Measurements from ENCODE around the gene DSG1.

DSG1 gene

GRCh38 chr18:31303771-31304170 lies 14.2 kb upstream of the DSG1 start:
- no peaks in the 10 kb centered on the region for H3F3A ChIP-seq (ENCODE audit: control insufficient read depth, insufficient read depth)
- H4K20me1 ChIP-seq (ENCODE audit: control insufficient read depth, insufficient read depth, low read depth, low read length): no peaks in the 10 kb centered on the region
- H3K9me2 ChIP-seq (replicated peaks; ENCODE audit: control insufficient read depth, low read length): no peaks in the 10 kb centered on the region
- H3K4me1 ChIP-seq (ENCODE audit: control insufficient read depth, low read length): no peaks in the 10 kb centered on the region
- H3K4me2 ChIP-seq (ENCODE audit: low read length): no peak overlapping the region
- H3K36me3 ChIP-seq (ENCODE audit: control insufficient read depth, low read length): no peaks in the 10 kb centered on the region
- no peaks in the 10 kb centered on the region for H3K79me2 ChIP-seq (ENCODE audit: control insufficient read depth, low read length)
- H3K9me3 ChIP-seq (ENCODE audit: control insufficient read depth, insufficient read depth, low read length): no peaks in the 10 kb centered on the region
- no peaks in the 10 kb centered on the region for H3K27me3 ChIP-seq (ENCODE audit: control insufficient read depth, low read length)
- no peak overlapping the region for H3K4me3 ChIP-seq (ENCODE audit: low read length)
- H3K27ac ChIP-seq (ENCODE audit: low read depth, low read length): no peak overlapping the region
- TF ChIP-seq CTCF (IDR thresholded peaks at IDR 0.05; ENCODE audit: low read depth, low read length, poor library complexity, severe bottlenecking): no peak
- TF ChIP-seq EZH2phosphoT487 (IDR thresholded peaks at IDR 0.05; ENCODE audit: borderline replicate concordance, low read length): no peak

- H3K4me1 ChIP-seq (ENCODE audit: control insufficient read depth, low read length): no peaks in the 10 kb centered on the region
- no peaks in the 10 kb centered on the region for H3K9me2 ChIP-seq (replicated peaks; ENCODE audit: control insufficient read depth, low read length)
- H3K27ac ChIP-seq (ENCODE audit: low read depth, low read length): no peak overlapping the region
- H3K9me3 ChIP-seq (ENCODE audit: control insufficient read depth, insufficient read depth, low read length): no peaks in the 10 kb centered on the region
- no peak overlapping the region for H3K4me2 ChIP-seq (ENCODE audit: low read length)
- no peaks in the 10 kb centered on the region for H3K79me2 ChIP-seq (ENCODE audit: control insufficient read depth, low read length)
- H3K27me3 ChIP-seq (ENCODE audit: control insufficient read depth, low read length): no peaks in the 10 kb centered on the region
- no peaks in the 10 kb centered on the region for H4K20me1 ChIP-seq (ENCODE audit: control insufficient read depth, insufficient read depth, low read depth, low read length)
- H3K4me3 ChIP-seq (ENCODE audit: low read length): no peak overlapping the region
- no peak for TF ChIP-seq EZH2phosphoT487 (IDR thresholded peaks at IDR 0.05; ENCODE audit: borderline replicate concordance, low read length)
- no peak for TF ChIP-seq CTCF (IDR thresholded peaks at IDR 0.05; ENCODE audit: low read depth, low read length, poor library complexity, severe bottlenecking)
- H3F3A ChIP-seq (ENCODE audit: control insufficient read depth, insufficient read depth): no peaks in the 10 kb centered on the region
- no peaks in the 10 kb centered on the region for H3K36me3 ChIP-seq (ENCODE audit: control insufficient read depth, low read length)
Measured at GRCh38 chr18:31309115-31309514, 8.8 kb upstream of the DSG1 start.

- Histone ChIP-seq H3K27ac (ENCODE audit: low read depth, low read length) (no peak overlapping the region), H3K9me2 (replicated peaks; ENCODE audit: control insufficient read depth, low read length) (no peaks in the 10 kb centered on the region), H3K4me2 (ENCODE audit: low read length) (no peak overlapping the region), H4K20me1 (ENCODE audit: control insufficient read depth, insufficient read depth, low read depth, low read length) (no peaks in the 10 kb centered on the region), H3K4me1 (ENCODE audit: control insufficient read depth, low read length) (no peaks in the 10 kb centered on the region), H3K36me3 (ENCODE audit: control insufficient read depth, low read length) (no peaks in the 10 kb centered on the region), H3K27me3 (ENCODE audit: control insufficient read depth, low read length) (no peaks in the 10 kb centered on the region), H3K9me3 (ENCODE audit: control insufficient read depth, insufficient read depth, low read length) (no peaks in the 10 kb centered on the region), H3K4me3 (ENCODE audit: low read length) (no peak overlapping the region), H3K79me2 (ENCODE audit: control insufficient read depth, low read length) (no peaks in the 10 kb centered on the region), H3F3A (ENCODE audit: control insufficient read depth, insufficient read depth) (no peaks in the 10 kb centered on the region)
- TF ChIP-seq CTCF (IDR thresholded peaks at IDR 0.05; ENCODE audit: low read depth, low read length, poor library complexity, severe bottlenecking) (no peak), EZH2phosphoT487 (IDR thresholded peaks at IDR 0.05; ENCODE audit: borderline replicate concordance, low read length) (no peak)
Measured at GRCh38 chr18:31316974-31317373, 986 bp upstream of the DSG1 start.

GRCh38 chr18:31321719-31322118 lies 3.8 kb downstream of the DSG1 start:
- TF ChIP-seq CTCF (IDR thresholded peaks at IDR 0.05; ENCODE audit: low read depth, low read length, poor library complexity, severe bottlenecking) (no peak), EZH2phosphoT487 (IDR thresholded peaks at IDR 0.05; ENCODE audit: borderline replicate concordance, low read length) (no peak)
- Histone ChIP-seq H3K27ac (ENCODE audit: low read depth, low read length) (no peak overlapping the region), H3K36me3 (ENCODE audit: control insufficient read depth, low read length) (no peaks in the 10 kb centered on the region), H3F3A (ENCODE audit: control insufficient read depth, insufficient read depth) (no peaks in the 10 kb centered on the region), H3K9me3 (ENCODE audit: control insufficient read depth, insufficient read depth, low read length) (no peaks in the 10 kb centered on the region), H3K79me2 (ENCODE audit: control insufficient read depth, low read length) (no peaks in the 10 kb centered on the region), H3K27me3 (ENCODE audit: control insufficient read depth, low read length) (no peaks in the 10 kb centered on the region), H4K20me1 (ENCODE audit: control insufficient read depth, insufficient read depth, low read depth, low read length) (no peaks in the 10 kb centered on the region), H3K4me1 (ENCODE audit: control insufficient read depth, low read length) (no peaks in the 10 kb centered on the region), H3K4me2 (ENCODE audit: low read length) (no peak overlapping the region), H3K4me3 (ENCODE audit: low read length) (no peak overlapping the region), H3K9me2 (replicated peaks; ENCODE audit: control insufficient read depth, low read length) (no peaks in the 10 kb centered on the region)
